Measurements from ENCODE around the gene TMEM91.

DNA sequence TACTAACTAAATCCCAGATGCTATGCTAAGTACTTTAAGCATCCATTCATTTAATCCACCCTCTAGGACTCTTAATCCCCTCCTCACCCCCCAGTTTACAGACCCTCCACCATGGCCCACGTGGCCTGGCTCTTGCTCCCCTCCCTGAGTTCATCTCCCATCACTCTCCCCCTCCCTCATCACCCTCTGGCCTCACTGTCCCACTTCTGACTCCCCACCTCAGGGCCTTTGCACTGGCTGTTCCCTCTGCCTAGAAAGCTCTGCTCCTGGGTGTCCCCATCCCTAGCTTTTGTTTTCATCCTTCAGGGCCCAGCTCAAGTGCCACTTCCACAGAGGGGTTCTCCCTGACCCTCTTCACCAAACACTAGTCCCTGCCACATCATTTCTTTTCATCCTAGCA lies 16.6 kb upstream of the TMEM91 start:
- TF ChIP-seq, protein P1, sequence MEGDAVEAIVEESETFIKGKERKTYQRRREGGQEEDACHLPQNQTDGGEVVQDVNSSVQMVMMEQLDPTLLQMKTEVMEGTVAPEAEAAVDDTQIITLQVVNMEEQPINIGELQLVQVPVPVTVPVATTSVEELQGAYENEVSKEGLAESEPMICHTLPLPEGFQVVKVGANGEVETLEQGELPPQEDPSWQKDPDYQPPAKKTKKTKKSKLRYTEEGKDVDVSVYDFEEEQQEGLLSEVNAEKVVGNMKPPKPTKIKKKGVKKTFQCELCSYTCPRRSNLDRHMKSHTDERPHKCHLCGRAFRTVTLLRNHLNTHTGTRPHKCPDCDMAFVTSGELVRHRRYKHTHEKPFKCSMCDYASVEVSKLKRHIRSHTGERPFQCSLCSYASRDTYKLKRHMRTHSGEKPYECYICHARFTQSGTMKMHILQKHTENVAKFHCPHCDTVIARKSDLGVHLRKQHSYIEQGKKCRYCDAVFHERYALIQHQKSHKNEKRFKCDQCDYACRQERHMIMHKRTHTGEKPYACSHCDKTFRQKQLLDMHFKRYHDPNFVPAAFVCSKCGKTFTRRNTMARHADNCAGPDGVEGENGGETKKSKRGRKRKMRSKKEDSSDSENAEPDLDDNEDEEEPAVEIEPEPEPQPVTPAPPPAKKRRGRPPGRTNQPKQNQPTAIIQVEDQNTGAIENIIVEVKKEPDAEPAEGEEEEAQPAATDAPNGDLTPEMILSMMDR (IDR thresholded peaks at IDR 0.05): no peak
- TF ChIP-seq EZH2 (IDR thresholded peaks at IDR 0.05; ENCODE audit: borderline replicate concordance, insufficient read depth, low read depth, low read length, poor library complexity, severe bottlenecking): no peak

Data from B cell (primary cell).